AG04449 (cell line): ENCODE measurements around the gene FAM50A.

Experiments
- CTCF ChIA-PET: fragments of 350-600 bp; formaldehyde crosslinking; extraction: SDS; loops from one replicate; lab custom pipeline; 2021; ENCODE audit warnings: antibody characterized with exemption; lab: Yijun Ruan, JAX
- POLR2A ChIA-PET: fragments of 400-600, 350-600 bp; formaldehyde crosslinking; extraction: SDS; loops from one replicate; lab custom pipeline; 2020; ENCODE audit warnings: antibody characterized with exemption, inconsistent platforms; lab: Yijun Ruan, JAX
- DNase-seq: peaks from one replicate; pipeline ENCODE4 v3.0.0-alpha.2; 2010; ENCODE audit warnings: low read depth, low spot score
- H3K4me3 ChIP-seq: 2 replicates; pipeline ENCODE4 v1.5.1; 2011; ENCODE audit warnings: low read depth, mild to moderate bottlenecking, control low read depth, low read length
- CTCF ChIP-seq: IDR thresholded peaks from one replicate; pipeline ENCODE4 v1.5.1; 2011; ENCODE audit warnings: mild to moderate bottlenecking, moderate library complexity, low read length, control low read depth, inconsistent platforms; ENCODE audit not compliant: insufficient read depth; ENCODE audit errors: missing control alignments

The FAM50A gene

DNA sequence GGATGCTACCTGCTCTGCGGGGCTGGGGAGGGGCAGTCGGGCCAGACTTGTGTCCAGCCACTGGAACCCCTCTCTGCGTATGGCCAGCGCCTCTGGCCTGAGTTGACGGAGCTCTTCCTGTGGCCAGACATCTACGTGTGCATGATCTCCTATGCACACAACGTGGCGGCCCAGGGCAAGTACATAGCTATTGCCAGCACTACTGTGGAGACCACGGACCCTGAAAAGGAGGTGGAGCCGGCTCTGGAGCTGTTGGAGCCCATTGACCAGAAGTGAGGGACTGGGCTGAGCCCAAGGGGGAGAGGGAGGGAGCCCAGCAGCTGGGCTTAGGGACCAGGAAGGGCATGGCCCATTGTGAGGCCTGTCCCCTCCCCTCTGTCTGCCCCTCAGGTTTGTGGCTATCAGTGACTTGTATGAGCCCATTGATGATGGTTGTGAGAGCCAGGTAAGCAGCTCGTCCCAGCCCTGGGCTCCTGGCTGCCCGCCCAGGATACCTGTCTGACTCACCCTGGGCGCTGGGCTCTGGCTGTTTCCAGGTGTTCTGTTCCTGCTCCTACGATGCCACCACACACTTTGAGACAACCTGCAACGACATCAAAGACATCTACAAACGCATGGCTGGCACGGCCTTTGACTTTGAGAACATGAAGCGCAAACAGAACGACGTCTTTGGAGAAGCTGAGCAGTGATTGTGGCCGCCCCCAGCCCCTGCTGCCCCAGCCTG is 1.8 kb upstream of the FAM50A start:
- no peak for DNase-seq
- POLR2A ChIA-PET = no interaction called here
- no peak for TF ChIP-seq CTCF
- CTCF ChIA-PET = no interaction called here
- no peak overlapping the region for H3K4me3 ChIP-seq

DNA sequence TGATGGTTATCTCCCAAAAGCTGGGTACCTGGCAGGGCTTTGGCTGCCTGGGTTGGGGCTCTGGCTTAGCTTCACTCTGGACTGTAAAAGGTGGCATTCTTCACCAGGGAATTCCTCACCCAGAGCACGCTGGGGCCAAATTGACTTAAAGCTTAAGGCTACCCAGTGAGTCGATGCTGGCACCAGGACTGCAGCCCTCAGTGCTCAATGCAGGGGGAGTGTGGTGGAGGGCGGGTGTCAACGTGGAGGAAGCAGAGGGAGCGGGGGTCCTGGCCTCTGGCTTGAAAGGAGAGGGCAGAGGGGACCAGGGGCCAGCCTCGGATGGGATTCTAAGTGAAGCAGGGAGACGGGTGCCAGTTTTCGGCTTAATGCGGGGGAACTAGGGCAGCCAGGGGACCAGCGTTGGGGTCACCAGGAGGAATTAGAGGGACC is 446 bp upstream of the FAM50A start:
- DNase-seq = no peak
- peak overlapping the region; percentile 43 for H3K4me3 ChIP-seq
- no peak for TF ChIP-seq CTCF
- POLR2A ChIA-PET = interaction anchor here (1.0 kb wide), 1 partner anchor 15 kb away, joined by 3 read pairs; no protein-coding TSS in a partner anchor
- CTCF ChIA-PET = interaction anchor here (0.6 to 0.9 kb wide), 2 partner anchors 45 to 84 kb away, joined by 3 to 4 read pairs; partner anchors contain the start of gene RPL10

DNA sequence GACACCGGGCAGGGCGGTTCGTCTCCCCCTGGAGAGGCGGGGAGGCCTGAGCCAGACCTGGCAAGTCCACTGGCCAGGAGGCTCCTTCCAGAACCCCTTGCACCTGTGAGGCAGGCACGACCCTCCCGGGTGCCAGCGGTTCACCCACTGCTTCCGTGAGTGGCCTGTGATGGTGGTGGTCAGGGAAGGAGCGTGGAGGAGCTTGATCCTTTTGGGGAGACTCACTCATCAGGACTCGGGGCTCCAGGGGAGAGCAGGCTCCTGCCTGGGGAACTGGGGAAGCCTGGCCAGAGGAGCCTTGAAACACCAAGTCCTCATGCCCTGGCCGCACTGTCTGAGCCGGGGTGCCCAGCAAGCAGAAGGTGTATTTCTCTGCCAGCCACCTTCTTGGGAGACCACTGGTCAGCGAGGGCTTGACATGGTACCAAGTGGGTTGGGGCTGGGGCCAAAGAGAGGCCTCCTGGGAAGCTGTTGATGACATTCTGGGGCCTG is 860 bp downstream of the FAM50A start:
- peak overlapping the region; percentile 64 for H3K4me3 ChIP-seq
- TF ChIP-seq CTCF = no peak
- ChIA-PET CTCF (interaction anchor here (0.7 kb wide), 1 partner anchor 10 kb away, joined by 3 read pairs; no protein-coding TSS in a partner anchor), POLR2A (interaction anchor here (1.1 kb wide), 1 partner anchor 9 kb away, joined by 3 read pairs; no protein-coding TSS in a partner anchor)
- no peak for DNase-seq

GRCh38 chrX:154445776-154446175 is 1.8 kb downstream of the FAM50A start:
- POLR2A ChIA-PET = interaction anchor here (1.1 to 1.3 kb wide), 2 partner anchors 8 to 14 kb away, joined by 3 to 5 read pairs; no protein-coding TSS in a partner anchor
- CTCF ChIA-PET = interaction anchor here (0.8 kb wide), 1 partner anchor 82 kb away, joined by 3 read pairs; no protein-coding TSS in a partner anchor
- DNase-seq = no peak
- no peak overlapping the region for H3K4me3 ChIP-seq
- no peak for TF ChIP-seq CTCF

DNA sequence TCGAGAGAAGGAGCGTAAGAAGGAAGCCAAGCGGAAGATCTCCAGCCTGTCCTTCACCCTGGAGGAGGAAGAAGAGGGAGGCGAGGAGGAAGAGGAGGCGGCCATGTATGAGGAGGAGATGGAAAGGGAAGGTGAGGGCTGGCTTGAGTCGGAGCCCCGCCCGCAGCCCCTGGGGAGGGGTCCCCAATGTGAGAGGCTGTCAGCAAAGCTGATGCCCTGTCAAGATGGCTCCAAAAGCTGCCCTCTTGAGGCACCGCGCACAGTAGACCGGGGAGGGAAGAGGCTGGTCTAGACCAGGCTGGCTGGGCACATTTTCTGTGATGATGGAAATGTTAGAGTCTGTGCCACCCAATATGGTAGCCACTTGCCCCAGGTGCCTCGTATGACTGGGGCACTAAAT is 2.5 kb downstream of the FAM50A start:
- TF ChIP-seq CTCF = no peak
- no peak overlapping the region for H3K4me3 ChIP-seq
- CTCF ChIA-PET = interaction anchor here (0.8 kb wide), 1 partner anchor 81 kb away, joined by 3 read pairs; no protein-coding TSS in a partner anchor
- POLR2A ChIA-PET = interaction anchor here (0.6 to 1.3 kb wide), 2 partner anchors 13 to 23 kb away, joined by 3 to 5 read pairs; no protein-coding TSS in a partner anchor
- no peak for DNase-seq

GRCh38 chrX:154448484-154448883 is 4.5 kb downstream of the FAM50A start:
- TF ChIP-seq CTCF = no peak

More at GRCh38 chrX:154448484-154448883, 4.5 kb downstream of the FAM50A start:
- DNase-seq = no peak
- ChIA-PET POLR2A (interaction anchor here (0.7 to 2.3 kb wide), 2 partner anchors 11 to 28 kb away, joined by 3 to 8 read pairs; no protein-coding TSS in a partner anchor), CTCF (interaction anchor here (1.1 kb wide), 1 partner anchor 79 kb away, joined by 3 read pairs; no protein-coding TSS in a partner anchor)
- H3K4me3 ChIP-seq = no peak overlapping the region
